Caco-2 (cell line): ENCODE measurements around the gene FAAH. TPM values are rescaled to one million over a fixed set of nuclear protein-coding genes. Genes with fewer than 3 reads are reported as not detected.

Source experiments
- BruUV-seq: library from RNA; stranded (reverse); fragments of 400-500 nt; replicated peaks from 2 replicates; lab custom pipeline; 2021; lab: Mats Ljungman, UMichigan
- CTCF ChIA-PET: fragments of 300-600 bp; sonication (Branson Sonifier 250); formaldehyde crosslinking; loops from one replicate; lab custom pipeline; 2022; ENCODE audit warnings: antibody characterized with exemption; lab: Charles Lee
- POLR2A ChIA-PET: fragments of 300-600 bp; sonication (Branson Sonifier 250); formaldehyde crosslinking; loops from one replicate; lab custom pipeline; 2022; ENCODE audit warnings: antibody characterized with exemption; lab: Charles Lee
- DNase-seq, 2 experiments: peaks; one replicate each; pipeline versions ENCODE4 v3.0.0 to v3.0.0-alpha.2; 2020 to 2022
- H3K27me3 ChIP-seq: replicated peaks from 2 replicates; pipeline ENCODE4 v1.6.0; 2011; ENCODE audit warnings: low read length; ENCODE audit not compliant: control insufficient read depth, insufficient read depth
- H3K36me3 ChIP-seq: 2 replicates; pipeline ENCODE4 v1.5.1; 2011; ENCODE audit warnings: low read length; ENCODE audit not compliant: control insufficient read depth, insufficient read depth
- H3K4me1 ChIP-seq: fragments of 250-450 bp; sonication (Bioruptor Pico); 2 replicates; pipeline ENCODE4 v1.5.1; 2020; ENCODE audit warnings: mild to moderate bottlenecking
- H3K4me3 ChIP-seq: 2 replicates; pipeline ENCODE4 v1.5.1; 2011; ENCODE audit warnings: low read depth, mild to moderate bottlenecking, control low read depth, low read length
- H3K9me3 ChIP-seq: fragments of 250-450 bp; sonication (Bioruptor Pico); 2 replicates; pipeline ENCODE4 v1.5.1; 2020; ENCODE audit warnings: mild to moderate bottlenecking, moderate library complexity
- H3K27ac Mint-ChIP-seq: one replicate; pipeline ENCODE4 v1.8.0; 2022; ENCODE audit warnings: mixed read lengths; ENCODE audit not compliant: unreplicated experiment
- H3K27me3 Mint-ChIP-seq: one replicate; pipeline ENCODE4 v1.8.0; 2022; ENCODE audit warnings: mixed read lengths; ENCODE audit not compliant: insufficient read depth, unreplicated experiment
- H3K36me3 Mint-ChIP-seq: one replicate; pipeline ENCODE4 v1.8.0; 2022; ENCODE audit warnings: mild to moderate bottlenecking, mixed read lengths; ENCODE audit not compliant: insufficient read depth, unreplicated experiment
- H3K4me1 Mint-ChIP-seq: one replicate; pipeline ENCODE4 v1.8.0; 2022; ENCODE audit warnings: low read depth, mixed read lengths; ENCODE audit not compliant: unreplicated experiment
- H3K4me3 Mint-ChIP-seq: one replicate; pipeline ENCODE4 v1.8.0; 2022; ENCODE audit warnings: mild to moderate bottlenecking, moderate library complexity, mixed read lengths; ENCODE audit not compliant: unreplicated experiment
- H3K9me3 Mint-ChIP-seq: one replicate; pipeline ENCODE4 v1.8.0; 2022; ENCODE audit warnings: mixed read lengths; ENCODE audit not compliant: unreplicated experiment
- CTCF ChIP-seq, 2 experiments: fragments of 200-600 bp in 1 of 2; IDR thresholded peaks; 1 replicate in 1 of 2; 2 replicates in 1 of 2; pipeline versions ENCODE4 v1.5.1 to v1.8.0; 2011 to 2022; ENCODE audit warnings: antibody characterized with exemption in 1 of 2, control low read depth in 1 of 2, inconsistent platforms in 1 of 2, low read depth in 1 of 2, low read length in 1 of 2, mild to moderate bottlenecking in 1 of 2, moderate library complexity in 1 of 2; ENCODE audit not compliant: insufficient read depth in 1 of 2, severe bottlenecking in 1 of 2, unreplicated experiment in 1 of 2
- intact Hi-C: fragments of 100-400 bp; cut with micrococcal nuclease; formaldehyde crosslinking; loops from one replicate; pipeline ENCODE4 v1.10.0; 2022; ENCODE audit not compliant: unreplicated experiment
- total RNA-seq: library from RNA; stranded (reverse); gene quantifications from 2 replicates; pipeline ENCODE4 v1.2.3, GENCODE V29; 2022

Gene FAAH
- total RNA-seq, 1 experiment from 2014 or later: 29.1 TPM

GRCh38 chr1:46451948-46452930 is 58.1 kb downstream of the FAAH start:
- no peak for TF ChIP-seq CTCF (IDR thresholded peaks at IDR 0.05; ENCODE audit: insufficient read depth in 1 of 2, low read depth in 1 of 2, low read length in 1 of 2, severe bottlenecking in 1 of 2, unreplicated experiment in 1 of 2)
- no peak overlapping the region for H3K4me3 ChIP-seq
- H3K9me3 ChIP-seq: no peaks in the 10 kb centered on the region
- H3K36me3 Mint-ChIP-seq: no peaks in the 10 kb centered on the region
- H3K4me1 ChIP-seq: no peaks in the 10 kb centered on the region
- intact Hi-C loops: no loop called here
- H3K4me3 Mint-ChIP-seq: no peak overlapping the region
- H3K27me3 ChIP-seq: no peaks in the 10 kb centered on the region
- H3K4me1 Mint-ChIP-seq: no peaks in the 10 kb centered on the region
- ChIA-PET POLR2A (no interaction called here), CTCF (no interaction called here)
- H3K9me3 Mint-ChIP-seq: no peaks in the 10 kb centered on the region
- peaks cover 8% of the 10 kb centered on the region for H3K27me3 Mint-ChIP-seq
- H3K36me3 ChIP-seq: no peaks in the 10 kb centered on the region
- H3K27ac Mint-ChIP-seq: no peak overlapping the region
- BruUV-seq: no TSS peak
- no peak for DNase-seq

- ChIA-PET POLR2A (no interaction called here), CTCF (no interaction called here)
- Mint-ChIP-seq H3K36me3 (no peaks in the 10 kb centered on the region), H3K4me3 (no peak overlapping the region), H3K27ac (no peak overlapping the region), H3K9me3 (no peaks in the 10 kb centered on the region), H3K4me1 (no peaks in the 10 kb centered on the region), H3K27me3 (peaks cover 8% of the 10 kb centered on the region)
- intact Hi-C loops: no loop called here
- H3K27me3 ChIP-seq: no peaks in the 10 kb centered on the region
- no peak overlapping the region for H3K4me3 ChIP-seq
- TF ChIP-seq CTCF (IDR thresholded peaks at IDR 0.05; ENCODE audit: insufficient read depth in 1 of 2, low read depth in 1 of 2, low read length in 1 of 2, severe bottlenecking in 1 of 2, unreplicated experiment in 1 of 2): no peak
- H3K9me3 ChIP-seq: no peaks in the 10 kb centered on the region
- no TSS peak for BruUV-seq
- no peaks in the 10 kb centered on the region for H3K4me1 ChIP-seq
- no peak for DNase-seq
- no peaks in the 10 kb centered on the region for H3K36me3 ChIP-seq
These were observed 58.8 kb downstream of the FAAH start for GRCh38 chr1:46452931-46453325.

- CTCF ChIA-PET: interaction anchor here (0.5 to 0.6 kb wide), 2 partner anchors 13 to 36 kb away, joined by 3 read pairs; no protein-coding TSS in a partner anchor
- no peak for TF ChIP-seq CTCF (IDR thresholded peaks at IDR 0.05; ENCODE audit: insufficient read depth in 1 of 2, low read depth in 1 of 2, low read length in 1 of 2, severe bottlenecking in 1 of 2, unreplicated experiment in 1 of 2)
- Mint-ChIP-seq H3K9me3 (no peaks in the 10 kb centered on the region), H3K4me3 (no peak overlapping the region), H3K27me3 (peaks cover 8% of the 10 kb centered on the region), H3K27ac (no peak overlapping the region), H3K36me3 (no peaks in the 10 kb centered on the region), H3K4me1 (no peaks in the 10 kb centered on the region)
- DNase-seq: no peak
- Histone ChIP-seq H3K36me3 (no peaks in the 10 kb centered on the region), H3K4me1 (no peaks in the 10 kb centered on the region), H3K4me3 (no peak overlapping the region), H3K27me3 (no peaks in the 10 kb centered on the region), H3K9me3 (no peaks in the 10 kb centered on the region)
- intact Hi-C loops: no loop called here
- no TSS peak for BruUV-seq
- POLR2A ChIA-PET: no interaction called here
These were observed 59.3 kb downstream of the FAAH start for GRCh38 chr1:46453449-46453848.
